ENCODE results near the gene CDKL2. TPM values are rescaled to one million over a fixed set of nuclear protein-coding genes. Genes with fewer than 3 reads are reported as not detected.

The CDKL2 gene
- polyA plus RNA-seq, 3 donors from 2014 or later = 0.08 TPM; not detected in 2

GRCh38 chr4:75633846-75634245, 3.5 kb upstream of the CDKL2 start:
- Mint-ChIP-seq H3K27me3 (ENCODE audit: low read depth in 3 of 3) (peaks cover 2 to 14% (median 4%) of the 10 kb centered on the region in 3 donors), H3K4me3 (no peak overlapping the region), H3K36me3 (peaks cover 0 to 4% (median 0%) of the 10 kb centered on the region in 3 donors), H3K9me3 (no peaks in the 10 kb centered on the region), H3K27ac (no peak overlapping the region), H3K4me1 (peaks cover 11 to 17% of the 10 kb centered on the region in 2 donors)
- no peak for DNase-seq

- Mint-ChIP-seq H3K36me3 (peaks cover 0 to 4% (median 0%) of the 10 kb centered on the region in 3 donors), H3K4me1 (peaks cover 11 to 17% of the 10 kb centered on the region in 2 donors), H3K9me3 (no peaks in the 10 kb centered on the region), H3K27me3 (ENCODE audit: low read depth in 3 of 3) (peaks cover 2 to 12% (median 6%) of the 10 kb centered on the region in 3 donors), H3K27ac (peak overlapping the region; percentile 32 to 81 (median 59)), H3K4me3 (peak overlapping the region; percentile 88 to 94 (median 91))
- no peak for DNase-seq
Observed at GRCh38 chr4:75630937-75631329, 605 bp upstream of the CDKL2 start.

- no peak overlapping the region for H3K27ac Mint-ChIP-seq
- no peak for DNase-seq
- peak overlapping the region in 4 of 5 donors; percentile 13 to 53 (median 36) for H3K4me3 Mint-ChIP-seq
- H3K27me3 Mint-ChIP-seq (ENCODE audit: low read depth in 3 of 3) = peaks cover 4 to 9% (median 6%) of the 10 kb centered on the region in 3 donors
- H3K9me3 Mint-ChIP-seq = no peaks in the 10 kb centered on the region
- peaks cover 0 to 4% (median 0%) of the 10 kb centered on the region in 3 donors for H3K36me3 Mint-ChIP-seq
- peaks cover 11 to 17% of the 10 kb centered on the region in 2 donors for H3K4me1 Mint-ChIP-seq
Observed at GRCh38 chr4:75629239-75629638, 1.1 kb downstream of the CDKL2 start.

- Mint-ChIP-seq H3K36me3 (peaks cover 0 to 4% (median 0%) of the 10 kb centered on the region in 3 donors), H3K4me1 (no peaks in the 10 kb centered on the region), H3K27me3 (ENCODE audit: low read depth in 3 of 3) (peaks cover 0 to 4% (median 2%) of the 10 kb centered on the region in 3 donors), H3K27ac (no peak overlapping the region), H3K9me3 (no peaks in the 10 kb centered on the region), H3K4me3 (no peak overlapping the region)
- no peak for DNase-seq
Observed at GRCh38 chr4:75623026-75623425, 7.3 kb downstream of the CDKL2 start.

- DNase-seq = no peak
- Mint-ChIP-seq H3K4me1 (no peaks in the 10 kb centered on the region), H3K27me3 (ENCODE audit: low read depth in 3 of 3) (peaks cover 0 to 4% (median 4%) of the 10 kb centered on the region in 3 donors), H3K9me3 (no peaks in the 10 kb centered on the region), H3K27ac (no peak overlapping the region), H3K4me3 (no peak overlapping the region), H3K36me3 (peaks cover 0 to 4% (median 0%) of the 10 kb centered on the region in 3 donors)
Observed at GRCh38 chr4:75621715-75622114, 8.6 kb downstream of the CDKL2 start.

GRCh38 chr4:75612306-75612705, 18.0 kb downstream of the CDKL2 start:
- DNase-seq = no peak
- Mint-ChIP-seq H3K4me3 (no peak overlapping the region), H3K4me1 (no peaks in the 10 kb centered on the region), H3K9me3 (no peaks in the 10 kb centered on the region), H3K36me3 (no peaks in the 10 kb centered on the region), H3K27me3 (ENCODE audit: low read depth in 3 of 3) (no peaks in the 10 kb centered on the region), H3K27ac (no peak overlapping the region)

GRCh38 chr4:75605928-75606327, 24.4 kb downstream of the CDKL2 start:
- Mint-ChIP-seq H3K4me1 (no peaks in the 10 kb centered on the region), H3K27me3 (ENCODE audit: low read depth in 3 of 3) (no peaks in the 10 kb centered on the region), H3K9me3 (no peaks in the 10 kb centered on the region), H3K4me3 (no peak overlapping the region), H3K27ac (no peak overlapping the region), H3K36me3 (no peaks in the 10 kb centered on the region)
- no peak for DNase-seq

- no peak overlapping the region for H3K4me3 Mint-ChIP-seq
- peaks cover 4 to 16% of the 10 kb centered on the region in 2 donors for H3K4me1 Mint-ChIP-seq
- H3K36me3 Mint-ChIP-seq = no peaks in the 10 kb centered on the region
- H3K27ac Mint-ChIP-seq = no peak overlapping the region
- H3K9me3 Mint-ChIP-seq = no peaks in the 10 kb centered on the region
- H3K27me3 Mint-ChIP-seq (ENCODE audit: low read depth in 3 of 3) = no peaks in the 10 kb centered on the region
- DNase-seq = no peak
Observed at GRCh38 chr4:75599647-75600046, 30.7 kb downstream of the CDKL2 start.

GRCh38 chr4:75598390-75598789, 31.9 kb downstream of the CDKL2 start:
- peak overlapping the region in 2 of 6 donors; percentile 22 for H3K27ac Mint-ChIP-seq
- peaks cover 4 to 16% of the 10 kb centered on the region in 2 donors for H3K4me1 Mint-ChIP-seq

GRCh38 chr4:75596061-75596460, 34.3 kb downstream of the CDKL2 start:
- Mint-ChIP-seq H3K4me1 (peaks cover 4 to 16% of the 10 kb centered on the region in 2 donors), H3K27ac (no peak overlapping the region), H3K27me3 (ENCODE audit: low read depth in 3 of 3) (peaks cover 0 to 2% (median 0%) of the 10 kb centered on the region in 3 donors), H3K4me3 (no peak overlapping the region), H3K36me3 (no peaks in the 10 kb centered on the region), H3K9me3 (no peaks in the 10 kb centered on the region)
- no peak for DNase-seq

More at GRCh38 chr4:75598390-75598789, 31.9 kb downstream of the CDKL2 start:
- DNase-seq = peak; percentile 4 to 39 (median 31)
- no peaks in the 10 kb centered on the region for H3K9me3 Mint-ChIP-seq
- no peaks in the 10 kb centered on the region for H3K36me3 Mint-ChIP-seq
- H3K27me3 Mint-ChIP-seq (ENCODE audit: low read depth in 3 of 3) = no peaks in the 10 kb centered on the region
- H3K4me3 Mint-ChIP-seq = peak overlapping the region in 2 of 5 donors; percentile 48 to 52

GRCh38 chr4:75593393-75593792, 36.9 kb downstream of the CDKL2 start:
- H3K36me3 Mint-ChIP-seq = no peaks in the 10 kb centered on the region
- H3K27me3 Mint-ChIP-seq (ENCODE audit: low read depth in 3 of 3) = peaks cover 1 to 3% (median 2%) of the 10 kb centered on the region in 3 donors
- H3K27ac Mint-ChIP-seq = peak overlapping the region in 1 of 6 donors; percentile 62
- no peak for DNase-seq
- H3K4me3 Mint-ChIP-seq = no peak overlapping the region
- H3K4me1 Mint-ChIP-seq = peaks cover 4 to 10% of the 10 kb centered on the region in 2 donors
- H3K9me3 Mint-ChIP-seq = no peaks in the 10 kb centered on the region

- Mint-ChIP-seq H3K27me3 (ENCODE audit: low read depth in 3 of 3) (peaks cover 0 to 9% (median 2%) of the 10 kb centered on the region in 3 donors), H3K27ac (no peak overlapping the region), H3K9me3 (peaks cover 0 to 2% (median 0%) of the 10 kb centered on the region in 6 donors), H3K36me3 (no peaks in the 10 kb centered on the region), H3K4me3 (no peak overlapping the region), H3K4me1 (no peaks in the 10 kb centered on the region)
- no peak for DNase-seq
Observed at GRCh38 chr4:75584067-75584466, 46.3 kb downstream of the CDKL2 start.

- peaks cover 2 to 4% (median 3%) of the 10 kb centered on the region in 3 donors for H3K27me3 Mint-ChIP-seq (ENCODE audit: low read depth in 3 of 3)
- H3K4me1 Mint-ChIP-seq = peaks cover 7 to 14% of the 10 kb centered on the region in 2 donors
- no peaks in the 10 kb centered on the region for H3K36me3 Mint-ChIP-seq
- H3K9me3 Mint-ChIP-seq = no peaks in the 10 kb centered on the region
- no peak overlapping the region for H3K4me3 Mint-ChIP-seq
- DNase-seq = no peak
- peak overlapping the region in 1 of 6 donors; percentile 16 for H3K27ac Mint-ChIP-seq
Observed at GRCh38 chr4:75567725-75568124, 62.6 kb downstream of the CDKL2 start.

- H3K27me3 Mint-ChIP-seq (ENCODE audit: low read depth in 3 of 3) = peaks cover 0 to 3% (median 2%) of the 10 kb centered on the region in 3 donors
- DNase-seq = no peak
- no peak overlapping the region for H3K4me3 Mint-ChIP-seq
- H3K4me1 Mint-ChIP-seq = peaks cover 7 to 14% of the 10 kb centered on the region in 2 donors
- no peaks in the 10 kb centered on the region for H3K36me3 Mint-ChIP-seq
- H3K9me3 Mint-ChIP-seq = no peaks in the 10 kb centered on the region
- no peak overlapping the region for H3K27ac Mint-ChIP-seq
Observed at GRCh38 chr4:75566911-75567310, 63.4 kb downstream of the CDKL2 start.

- peak overlapping the region in 3 of 5 donors; percentile 28 to 46 (median 39) for H3K4me3 Mint-ChIP-seq
- no peak for DNase-seq
Observed at GRCh38 chr4:75565481-75565880, 64.8 kb downstream of the CDKL2 start.

More at GRCh38 chr4:75565481-75565880, 64.8 kb downstream of the CDKL2 start:
- Mint-ChIP-seq H3K36me3 (no peaks in the 10 kb centered on the region), H3K9me3 (no peaks in the 10 kb centered on the region), H3K27ac (peak overlapping the region in 5 of 6 donors; percentile 2 to 74 (median 39)), H3K4me1 (peaks cover 7 to 14% of the 10 kb centered on the region in 2 donors), H3K27me3 (ENCODE audit: low read depth in 3 of 3) (no peaks in the 10 kb centered on the region)

Measured in immature natural killer cell (primary cell).